ENCODE data around the gene EIF3L. TPM values are rescaled to one million over a fixed set of nuclear protein-coding genes. Genes with fewer than 3 reads are reported as not detected.

Gene EIF3L
- total RNA-seq, 1 donor from 2014 or later = 480 TPM

- peak; percentile 96 for DNase-seq
- intact Hi-C loops (cut with micrococcal nuclease) = loop anchor here (1.0 to 5.0 kb wide), 5 partner anchors 19 to 117 kb away; partner anchors contain the start of genes C22orf23, EIF3L, MICALL1 and POLR2F
- no peaks in the 10 kb centered on the region for H3K9me3 Mint-ChIP-seq
- peaks cover 9% of the 10 kb centered on the region for H3K4me1 Mint-ChIP-seq
- H3K27ac Mint-ChIP-seq = peak overlapping the region; percentile 51
- H3K27me3 Mint-ChIP-seq = no peaks in the 10 kb centered on the region
- H3K36me3 Mint-ChIP-seq (ENCODE audit: low read depth) = peaks cover 13% of the 10 kb centered on the region
- H3K4me3 Mint-ChIP-seq = no peak overlapping the region
These were observed 84.6 kb downstream of the EIF3L start for GRCh38 chr22:37933711-37934376.

Other genes with a start within 250 kb of the EIF3L start
- gene GGA1, start 240.6 kb upstream of the EIF3L start, total RNA-seq = 75.8 and 77.2 TPM in 2 replicates
- gene SH3BP1, start 209.8 kb upstream of the EIF3L start, total RNA-seq = 110 and 115 TPM in 2 replicates
- 49.3 and 51.2 TPM in 2 replicates for gene PDXP, start 190.7 kb upstream of the EIF3L start, total RNA-seq
- gene LGALS1, start 173.8 kb upstream of the EIF3L start, total RNA-seq = 361 and 362 TPM in 2 replicates
- gene NOL12, start 163.1 kb upstream of the EIF3L start, total RNA-seq = 67.9 and 70.3 TPM in 2 replicates
- gene TRIOBP, start 152.4 kb upstream of the EIF3L start, total RNA-seq = 33.3 and 34.8 TPM in 2 replicates
- 27.7 and 28.9 TPM in 2 replicates for gene GCAT, start 41.5 kb upstream of the EIF3L start, total RNA-seq
- gene GALR3, start 26.0 kb upstream of the EIF3L start, total RNA-seq = not detected in 2 replicates
- 27.2 and 29.9 TPM in 2 replicates for gene ANKRD54, start 5.1 kb upstream of the EIF3L start, total RNA-seq
- 27.3 and 27.7 TPM in 2 replicates for gene MICALL1, start 56.9 kb downstream of the EIF3L start, total RNA-seq
- 0.37 TPM in 1 of 2 replicates, not detected in the other for gene C22orf23, start 104.2 kb downstream of the EIF3L start, total RNA-seq
- gene POLR2F, start 104.3 kb downstream of the EIF3L start, total RNA-seq = 113 TPM in 2 replicates
- gene SOX10, start 135.1 kb downstream of the EIF3L start, total RNA-seq = not detected in 2 replicates
- 11.9 and 15.1 TPM in 2 replicates for gene PICK1, start 208.0 kb downstream of the EIF3L start, total RNA-seq
- not detected in 2 replicates for gene SLC16A8, start 234.8 kb downstream of the EIF3L start, total RNA-seq